ENCODE data around the gene MGAT5.

The MGAT5 gene

DNA sequence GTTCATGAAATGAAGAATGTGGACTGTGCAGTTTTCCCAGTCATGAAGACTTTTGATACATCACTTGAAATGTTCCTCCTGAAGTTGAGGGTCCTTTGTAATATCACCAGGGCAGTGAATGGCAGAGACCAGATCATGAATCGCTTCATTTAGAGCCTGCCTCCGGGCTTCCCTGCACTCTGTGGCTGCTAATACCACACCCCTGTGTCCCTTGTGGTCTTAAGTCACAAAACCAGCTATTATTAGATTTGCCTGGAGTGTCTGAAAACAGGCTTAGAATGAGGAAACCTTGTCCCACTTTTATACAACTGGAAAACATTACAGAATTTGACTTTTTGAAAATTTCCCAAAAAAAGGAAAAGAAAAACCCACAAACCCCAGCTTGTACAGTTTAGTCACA, 147.9 kb downstream of the MGAT5 start:
- DNase-seq (ENCODE audit: low spot score): no peak

GRCh38 chr2:134402410-134402809, 148.5 kb downstream of the MGAT5 start:
- DNase-seq (ENCODE audit: low spot score): peak; percentile 26

GRCh38 chr2:134405611-134406081, 151.8 kb downstream of the MGAT5 start:
- DNase-seq (ENCODE audit: low spot score): no peak

DNA sequence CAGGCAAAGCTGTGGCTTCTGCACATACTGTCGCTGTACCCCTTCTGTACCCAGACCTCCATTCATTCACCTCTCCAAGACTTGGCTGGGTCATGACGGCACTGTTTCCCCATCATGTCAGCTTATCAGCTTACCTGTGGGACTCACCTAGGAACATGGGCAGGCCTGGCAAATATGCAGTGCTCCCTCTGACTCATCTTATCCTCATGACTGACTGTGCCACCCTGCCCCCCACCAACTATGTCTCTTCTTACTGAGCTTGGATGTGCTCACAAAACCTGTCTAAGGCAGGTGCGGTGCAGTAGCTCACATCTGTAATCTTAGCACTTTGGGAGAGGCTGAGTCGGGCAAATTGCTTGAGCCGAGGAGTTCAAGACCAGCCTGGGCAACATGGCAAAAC, 152.4 kb downstream of the MGAT5 start:
- DNase-seq (ENCODE audit: low spot score): no peak

- no peak for DNase-seq (ENCODE audit: low spot score)
Observed at GRCh38 chr2:134406736-134407135, 152.9 kb downstream of the MGAT5 start.

GRCh38 chr2:134407154-134407890, 153.4 kb downstream of the MGAT5 start:
- no peak for DNase-seq (ENCODE audit: low spot score)

DNA sequence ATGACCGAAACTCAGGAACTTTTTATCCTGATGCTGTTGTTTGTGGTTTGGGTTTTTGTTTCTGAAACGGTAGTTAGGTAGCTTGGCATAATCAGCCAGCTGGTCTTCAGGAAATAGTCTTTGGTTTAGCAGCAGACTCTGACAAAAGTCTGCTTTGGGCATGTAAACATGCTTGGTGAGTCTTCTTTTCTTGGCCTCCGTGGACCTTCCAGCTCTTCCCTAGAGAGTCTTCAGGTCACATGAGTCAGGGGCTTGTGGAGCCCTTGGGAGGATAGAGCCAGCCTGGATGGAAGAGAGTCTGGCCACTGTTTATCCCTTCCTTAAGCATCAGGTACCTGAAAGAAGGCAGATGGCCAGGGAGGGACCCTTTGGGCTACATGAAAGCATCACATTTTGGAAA, 154.5 kb downstream of the MGAT5 start:
- no peak for DNase-seq (ENCODE audit: low spot score)

- no peak for DNase-seq (ENCODE audit: low spot score)
Observed at GRCh38 chr2:134408791-134409190, 154.9 kb downstream of the MGAT5 start.

- DNase-seq (ENCODE audit: low spot score): no peak
Observed at GRCh38 chr2:134410006-134410405, 156.1 kb downstream of the MGAT5 start.

DNA sequence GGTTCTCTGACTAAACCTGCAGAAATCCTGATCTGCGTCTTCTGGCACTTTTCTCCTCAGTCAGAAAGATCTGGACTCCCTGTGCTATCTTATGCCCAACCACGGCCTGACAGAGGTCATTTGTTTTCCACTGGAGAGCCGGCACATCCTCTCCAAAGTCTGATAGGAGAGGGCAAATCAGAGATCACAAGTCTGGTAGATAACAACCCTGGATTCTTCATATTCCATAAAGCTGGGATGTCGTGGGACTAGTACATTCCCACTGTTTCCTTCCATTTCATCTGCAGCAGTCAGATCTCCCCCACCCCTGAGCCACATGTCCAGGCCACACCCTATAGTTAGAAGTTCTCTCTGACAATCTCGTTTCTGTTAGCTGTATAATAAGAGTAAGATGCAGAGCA, 157.0 kb downstream of the MGAT5 start:
- no peak for DNase-seq (ENCODE audit: low spot score)

GRCh38 chr2:134411279-134411827, 157.5 kb downstream of the MGAT5 start:
- no peak for DNase-seq (ENCODE audit: low spot score)

- DNase-seq (ENCODE audit: low spot score): peak; percentile 58
Observed at GRCh38 chr2:134411828-134412638, 158.2 kb downstream of the MGAT5 start.

- DNase-seq (ENCODE audit: low spot score): no peak
Observed at GRCh38 chr2:134412639-134412999, 158.7 kb downstream of the MGAT5 start.

DNA sequence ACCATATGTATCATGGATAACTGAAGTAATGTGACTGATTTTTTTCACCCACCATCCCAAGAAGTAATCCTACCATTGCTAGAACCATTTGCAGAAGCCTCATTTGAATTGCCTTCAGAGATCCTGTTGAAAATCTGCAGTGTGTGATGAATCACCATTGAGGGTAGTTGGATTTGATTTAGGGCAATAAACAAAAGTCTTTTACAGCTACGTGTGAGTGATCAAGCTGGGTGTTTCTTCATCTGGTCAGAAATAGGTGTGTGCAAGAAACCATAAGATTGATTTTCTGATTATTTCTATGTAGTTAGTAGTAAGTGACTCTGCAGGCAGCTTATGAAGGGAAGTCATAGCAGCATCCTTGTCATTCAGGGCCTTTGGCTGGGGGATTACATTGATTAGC, 159.6 kb downstream of the MGAT5 start:
- no peak for DNase-seq (ENCODE audit: low spot score)

DNA sequence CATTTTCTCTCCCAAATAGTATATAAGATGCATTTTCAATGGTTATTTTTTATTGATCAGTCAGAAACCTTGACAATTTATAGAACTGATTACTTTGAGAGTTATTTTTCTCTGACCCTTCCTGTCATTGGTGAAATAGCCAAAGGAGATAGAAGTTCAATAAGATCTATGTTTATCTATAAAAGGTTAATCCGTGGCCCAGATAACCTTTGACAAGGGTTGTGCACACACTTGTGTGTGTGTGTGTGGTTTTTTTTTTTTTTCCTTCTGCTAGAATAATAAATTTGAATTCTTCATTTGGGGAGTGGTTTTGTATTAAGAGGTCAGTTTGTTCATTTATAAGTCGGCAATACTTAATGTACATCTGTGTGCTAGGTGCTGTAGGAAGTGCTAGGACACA, 160.0 kb downstream of the MGAT5 start:
- no peak for DNase-seq (ENCODE audit: low spot score)

- DNase-seq (ENCODE audit: low spot score): no peak
Observed at GRCh38 chr2:134416018-134416417, 162.1 kb downstream of the MGAT5 start.

DNA sequence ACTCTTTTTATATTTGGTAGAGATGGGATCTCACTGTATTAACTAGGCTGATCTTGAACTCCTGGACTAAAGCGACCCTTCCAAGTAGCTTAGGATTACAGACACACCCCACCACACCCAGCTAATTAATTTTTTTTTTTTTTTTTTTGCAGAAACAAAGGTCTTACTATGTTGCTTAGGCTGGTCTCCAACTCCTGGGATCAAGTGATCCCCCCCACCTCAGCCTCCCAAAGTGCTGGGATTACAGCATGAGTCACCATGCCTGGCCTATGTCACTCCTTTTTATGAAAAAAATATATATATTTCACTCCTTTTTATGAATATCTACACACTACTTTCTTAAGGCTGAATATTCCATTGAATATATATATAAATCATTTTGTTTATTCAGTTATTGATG, 162.8 kb downstream of the MGAT5 start:
- DNase-seq (ENCODE audit: low spot score): no peak

GRCh38 chr2:134417968-134418582, 164.2 kb downstream of the MGAT5 start:
- no peak for DNase-seq (ENCODE audit: low spot score)

GRCh38 chr2:134420259-134420658, 166.4 kb downstream of the MGAT5 start:
- no peak for DNase-seq (ENCODE audit: low spot score)

DNA sequence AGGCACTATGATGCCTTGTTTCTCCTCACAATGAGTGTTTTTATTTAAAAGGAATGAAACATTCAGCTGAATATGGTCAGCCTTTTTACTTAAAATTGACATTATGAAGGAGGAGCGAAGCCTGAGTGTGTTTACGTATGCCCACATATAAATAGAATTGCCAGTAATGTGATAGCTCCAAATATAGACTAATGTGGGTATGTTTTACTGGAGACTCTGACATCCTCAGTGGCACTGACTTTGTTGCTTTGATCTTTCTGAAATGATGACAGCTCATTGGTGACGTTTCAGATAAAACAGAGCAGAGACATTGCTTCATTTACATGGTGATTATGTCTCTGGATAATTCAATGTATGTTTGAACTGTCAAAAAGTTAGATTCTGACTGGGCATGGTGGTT, 167.0 kb downstream of the MGAT5 start:
- no peak for DNase-seq (ENCODE audit: low spot score)

- no peak for DNase-seq (ENCODE audit: low spot score)
Observed at GRCh38 chr2:134421556-134422328, 167.9 kb downstream of the MGAT5 start.

Measured in HuH-7 (cell line).